Gastroesophageal sphincter (tissue), 3 donors: Measurements from ENCODE around the gene TGIF1.
A peak's percentile ranks its signal among the peaks of the same experiment; 100 is the strongest.

Source experiments
- CTCF ChIP-seq, 4 experiments: fragments of 200-600 bp in 2 of 4; fragments of 450-650 bp in 2 of 4; sonication (generic) in 1 of 4; IDR thresholded peaks; one replicate each; pipeline ENCODE4 v1.5.1; 2017 to 2019; ENCODE audit warnings: antibody characterized with exemption in 4 of 4, mild to moderate bottlenecking in 2 of 4, moderate library complexity in 2 of 4
- EP300 ChIP-seq: sonication (generic); formaldehyde crosslinking; IDR thresholded peaks from one replicate; pipeline ENCODE4 v1.6.1; 2017; ENCODE audit warnings: antibody characterized with exemption, mild to moderate bottlenecking
- POLR2A ChIP-seq, 2 donors: fragments of 450-650 bp; IDR thresholded peaks; one replicate each; pipeline ENCODE4 v1.6.1; 2017; ENCODE audit warnings: antibody characterized with exemption in 2 of 2, mild to moderate bottlenecking in 2 of 2, moderate library complexity in 1 of 2
- POLR2AphosphoS5 ChIP-seq: sonication (generic); formaldehyde crosslinking; IDR thresholded peaks from one replicate; pipeline ENCODE4 v1.6.1; 2017; ENCODE audit warnings: antibody characterized with exemption

DNA sequence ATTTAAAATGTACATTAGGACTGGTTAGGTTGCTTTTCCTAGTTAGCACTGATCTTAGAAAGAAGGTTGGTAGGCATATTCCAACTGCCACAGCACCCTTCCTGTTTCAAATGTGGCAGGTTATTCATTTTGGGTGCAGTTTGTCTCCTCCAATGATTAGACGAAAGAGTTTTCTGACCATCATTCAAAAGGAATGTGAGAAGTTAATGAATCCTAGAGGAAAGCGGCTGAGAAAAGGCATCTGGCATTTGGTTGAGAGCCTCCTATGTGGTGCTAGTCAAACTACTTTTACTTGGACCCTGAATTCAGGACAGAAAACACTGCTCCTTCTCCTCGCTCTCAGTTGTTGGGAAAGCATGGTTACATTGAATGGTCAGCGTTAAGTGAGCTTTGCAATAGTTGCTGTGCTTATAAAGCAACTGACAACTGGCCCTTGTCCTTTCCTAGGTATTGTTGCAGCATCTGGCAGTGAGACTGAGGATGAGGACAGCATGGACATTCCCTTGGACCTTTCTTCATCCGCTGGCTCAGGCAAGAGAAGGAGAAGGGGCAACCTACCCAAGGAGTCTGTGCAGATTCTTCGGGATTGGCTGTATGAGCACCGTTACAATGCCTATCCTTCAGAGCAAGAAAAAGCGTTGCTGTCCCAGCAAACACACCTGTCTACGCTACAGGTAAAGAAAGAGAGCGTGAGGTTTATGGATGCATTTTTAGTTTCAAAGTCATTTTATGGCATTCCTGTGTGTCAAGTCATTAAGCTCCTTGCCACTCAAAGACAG lies 6.1 kb downstream of the TGIF1 start:
- no peak for TF ChIP-seq CTCF (IDR thresholded peaks at IDR 0.05)
- TF ChIP-seq EP300, result no peak
- peak in 1 of 2 donors; percentile 10 for TF ChIP-seq POLR2A (IDR thresholded peaks at IDR 0.05)
- no peak for TF ChIP-seq POLR2AphosphoS5
